HS-27A (cell line): ENCODE data around the gene IQCE.
"Not testable (repeated sequence)": the region's sequence is repeated elsewhere in the genome, so short reads cannot be mapped to it uniquely, and the experiment has no call there.

ENCODE experiments used
- DNase-seq: peaks from one replicate; pipeline ENCODE4 v3.0.0-alpha.2; 2012; ENCODE audit warnings: low read depth, missing footprints

IQCE gene

DNA sequence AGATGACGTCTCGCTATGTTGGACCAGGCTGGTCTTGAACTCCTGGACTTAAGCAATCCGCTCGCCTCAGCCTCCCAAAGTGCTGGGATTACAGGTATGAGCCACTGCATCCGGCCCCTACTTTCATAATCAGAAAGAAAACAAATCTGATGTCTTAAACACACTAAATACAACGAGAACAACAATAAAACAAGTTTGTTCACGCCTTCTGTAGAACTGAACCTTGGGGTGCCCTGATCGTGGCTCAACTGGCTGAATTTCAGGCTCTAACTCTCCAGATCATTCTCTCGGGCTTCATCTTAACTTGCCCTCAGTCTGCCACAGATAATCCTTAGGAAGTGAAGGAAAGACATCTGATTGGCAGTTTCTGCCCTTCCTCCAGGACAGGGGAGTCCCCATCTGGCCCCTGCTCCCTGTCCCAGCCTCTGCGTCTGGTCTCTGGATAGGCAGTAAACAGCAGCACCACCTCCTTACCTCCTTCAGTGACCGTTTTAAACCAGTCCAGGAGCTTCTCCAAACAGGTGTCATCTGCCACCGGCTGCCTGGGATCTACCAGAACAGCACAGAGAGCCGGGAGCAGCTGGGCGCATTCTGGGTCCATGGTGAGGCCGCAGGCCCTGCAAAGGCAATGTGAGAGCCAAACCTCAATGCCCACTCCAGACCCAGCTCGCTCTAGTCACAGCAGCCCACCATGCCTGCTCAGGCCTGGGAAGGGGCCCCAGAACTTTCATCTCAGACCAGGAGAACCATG, 4.8 kb upstream of the IQCE start:
- DNase-seq, result no peak

DNA sequence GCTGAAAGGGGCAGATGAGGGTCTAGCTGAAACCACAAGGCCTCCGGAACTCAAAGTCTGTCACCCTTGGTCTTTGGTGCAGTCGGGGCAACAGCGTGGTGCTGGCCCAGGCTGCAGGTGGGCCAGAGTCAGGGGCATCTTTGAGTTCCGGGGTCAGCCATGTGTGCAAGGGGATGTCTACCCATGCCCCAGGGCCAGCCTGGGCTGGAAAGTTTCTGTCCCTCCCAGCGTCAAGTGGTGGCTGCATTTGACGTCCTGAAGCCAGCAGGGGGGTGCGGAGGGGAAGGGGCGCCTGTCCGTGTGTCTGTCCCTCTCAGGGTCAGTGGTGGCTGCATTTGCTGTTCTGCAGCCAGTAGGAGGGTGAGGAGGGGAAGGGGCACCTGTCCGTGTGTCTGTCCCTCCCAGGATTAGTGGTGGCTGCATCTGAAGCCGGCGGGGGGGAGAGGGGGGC, 4.1 kb upstream of the IQCE start:
- DNase-seq, result no peak

DNA sequence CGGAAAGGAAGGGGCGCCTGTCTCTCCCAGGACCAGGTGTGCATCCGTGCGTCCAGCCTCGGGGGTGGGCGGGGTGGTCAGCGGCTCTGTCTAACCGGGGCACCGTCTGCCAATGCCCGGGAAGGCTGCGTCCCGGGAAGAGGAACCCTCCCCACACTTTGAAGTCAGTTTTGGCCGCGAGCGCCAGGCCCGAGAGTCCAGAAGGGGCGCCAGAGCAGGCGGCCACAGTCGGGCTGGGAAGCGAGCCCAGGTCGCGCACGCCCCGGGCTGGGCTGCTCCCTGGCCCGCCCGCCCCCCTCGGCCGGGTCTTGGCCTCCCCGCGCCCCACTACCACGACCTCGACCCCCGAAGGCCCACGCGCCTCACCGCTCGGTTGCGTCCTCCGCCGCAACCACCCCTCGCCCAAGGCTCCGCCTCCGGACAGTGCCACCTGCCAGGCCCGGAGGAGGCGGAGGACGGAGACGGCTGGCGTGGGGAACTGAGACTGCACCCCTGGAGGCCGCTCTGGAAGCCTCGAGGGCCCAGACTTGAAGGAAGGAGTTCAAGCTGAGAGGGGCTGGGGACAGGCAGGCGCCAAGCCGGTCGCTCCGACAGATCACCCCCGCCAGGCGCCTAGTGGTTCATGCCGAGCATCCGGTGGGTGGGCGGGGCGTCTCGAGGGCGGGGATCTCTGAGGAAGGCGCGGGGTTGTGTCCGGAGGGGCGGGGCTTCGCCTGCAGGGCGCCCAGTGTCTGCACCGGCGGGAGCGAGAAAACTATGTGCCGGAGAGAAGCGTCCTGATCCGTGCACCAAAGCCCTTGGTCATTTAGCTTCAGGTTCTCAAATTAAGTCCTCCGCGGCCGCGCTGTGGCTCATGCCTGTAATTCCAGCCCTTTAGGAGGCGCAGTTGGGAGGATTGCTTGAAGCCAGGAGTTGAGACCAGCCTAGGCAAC, 3.4 kb upstream of the IQCE start, which contains the start of gene BRAT1:
BRAT1 (minus strand) TSS at position 404 of the 932 bp plus-strand sequence. CDS start 1,093 bp downstream, outside the sequence.
- peak; percentile 70 for DNase-seq

DNA sequence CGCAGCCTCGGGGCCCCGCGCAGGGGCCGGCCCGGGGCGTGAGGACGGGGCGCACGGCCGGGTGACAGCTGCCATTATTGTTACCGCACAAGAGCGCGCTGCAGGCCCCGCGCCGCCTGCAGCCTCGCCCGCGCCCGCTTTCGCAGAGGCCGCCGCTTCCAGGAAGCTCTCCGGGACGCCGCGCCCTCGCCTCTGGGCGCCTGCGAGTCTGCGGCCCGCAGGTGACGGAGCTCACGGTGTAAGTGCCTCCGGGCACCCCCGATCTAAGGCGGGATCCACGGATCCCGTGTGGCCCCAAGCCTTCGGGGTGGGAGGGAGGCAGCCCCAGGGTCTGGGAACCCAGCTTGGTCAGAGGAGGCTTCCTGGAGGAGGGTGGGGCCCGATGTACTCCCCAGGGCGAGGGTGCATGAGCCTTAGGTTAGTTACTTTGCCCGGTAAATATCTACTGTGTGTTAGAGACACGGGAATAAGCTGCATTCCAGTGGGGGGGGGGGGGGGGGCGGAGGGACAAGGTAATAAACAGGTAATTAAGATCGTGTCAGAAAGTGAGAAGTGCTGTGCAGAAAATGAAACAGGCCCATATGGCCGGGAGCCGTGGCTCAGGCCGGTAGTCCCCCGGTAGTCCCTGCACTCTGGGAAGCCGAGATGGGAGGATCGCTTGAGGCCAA, 638 bp downstream of the IQCE start:
- no peak for DNase-seq

DNA sequence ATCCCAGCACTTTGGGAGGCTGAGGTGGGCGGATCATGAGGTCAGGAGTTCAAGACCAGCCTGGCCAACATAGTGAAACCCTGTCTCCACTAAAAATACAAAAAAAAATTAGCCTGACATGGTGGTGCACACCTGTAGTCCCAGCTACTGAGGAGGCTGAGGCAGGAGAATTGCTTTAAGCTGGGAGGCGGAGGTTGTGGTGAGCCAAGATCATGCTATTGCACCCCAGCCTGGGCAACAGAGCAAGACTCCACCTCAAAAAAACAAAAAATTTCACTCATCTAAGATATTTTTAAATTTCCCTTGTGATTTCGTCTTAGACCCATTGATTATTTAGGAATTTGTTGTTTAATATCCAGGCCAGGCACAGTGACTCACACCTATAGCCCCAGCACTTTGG, 5.2 kb downstream of the IQCE start:
- DNase-seq, result not testable (repeated sequence)

DNA sequence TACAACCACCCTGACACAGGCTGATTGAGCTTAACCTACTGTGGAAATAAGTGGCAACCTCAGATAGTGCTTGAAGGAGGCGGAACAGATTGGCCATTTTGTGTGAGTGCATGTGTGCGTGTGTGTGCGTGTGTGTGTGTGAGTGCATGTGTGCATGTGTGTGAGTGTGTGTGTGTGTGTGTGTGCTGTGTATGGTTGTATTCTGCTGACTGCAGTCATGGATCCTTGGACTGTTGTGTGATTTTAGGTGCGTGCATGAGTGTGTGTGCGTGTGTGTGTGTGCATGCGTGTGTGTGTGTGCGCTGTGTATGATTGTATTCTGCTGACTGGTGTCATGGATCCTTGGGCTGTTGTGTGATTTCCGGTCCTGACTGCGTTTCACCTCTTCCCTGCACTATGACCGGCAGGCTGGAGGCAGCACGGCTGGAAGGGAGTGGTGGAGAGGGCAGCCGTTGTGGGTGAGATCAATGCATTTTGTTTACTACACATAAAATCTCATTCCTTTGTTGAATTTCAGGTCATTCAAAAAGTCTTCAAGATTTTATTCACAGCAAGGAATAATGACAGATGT, 6.3 kb downstream of the IQCE start:
- no peak for DNase-seq

DNA sequence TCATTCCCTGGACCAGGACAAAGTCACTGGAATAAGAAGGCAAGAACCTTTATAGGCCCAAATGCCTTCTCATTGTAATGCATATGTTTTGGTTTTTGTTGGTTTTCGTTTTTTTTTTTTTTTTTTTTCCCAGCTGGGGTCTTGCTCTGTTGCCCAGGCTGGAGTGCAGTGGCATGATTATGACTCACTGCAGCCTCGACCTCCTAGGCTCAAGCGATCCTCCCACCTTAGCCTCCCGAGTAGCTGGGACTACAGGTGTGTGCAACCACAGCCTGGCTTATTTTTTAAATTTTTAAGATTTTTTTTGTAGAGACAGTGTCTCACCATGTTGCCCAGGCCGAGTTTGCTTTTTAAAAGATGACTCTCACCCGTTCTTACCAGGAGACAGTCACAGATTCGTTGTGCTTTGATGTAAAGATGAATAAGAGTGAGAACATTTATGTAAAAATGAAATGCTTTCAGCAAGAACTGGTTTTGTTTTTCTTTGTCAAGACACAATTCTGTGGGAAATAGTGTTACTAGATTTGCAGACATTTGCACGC, 7.6 kb downstream of the IQCE start:
- DNase-seq, result no peak

DNA sequence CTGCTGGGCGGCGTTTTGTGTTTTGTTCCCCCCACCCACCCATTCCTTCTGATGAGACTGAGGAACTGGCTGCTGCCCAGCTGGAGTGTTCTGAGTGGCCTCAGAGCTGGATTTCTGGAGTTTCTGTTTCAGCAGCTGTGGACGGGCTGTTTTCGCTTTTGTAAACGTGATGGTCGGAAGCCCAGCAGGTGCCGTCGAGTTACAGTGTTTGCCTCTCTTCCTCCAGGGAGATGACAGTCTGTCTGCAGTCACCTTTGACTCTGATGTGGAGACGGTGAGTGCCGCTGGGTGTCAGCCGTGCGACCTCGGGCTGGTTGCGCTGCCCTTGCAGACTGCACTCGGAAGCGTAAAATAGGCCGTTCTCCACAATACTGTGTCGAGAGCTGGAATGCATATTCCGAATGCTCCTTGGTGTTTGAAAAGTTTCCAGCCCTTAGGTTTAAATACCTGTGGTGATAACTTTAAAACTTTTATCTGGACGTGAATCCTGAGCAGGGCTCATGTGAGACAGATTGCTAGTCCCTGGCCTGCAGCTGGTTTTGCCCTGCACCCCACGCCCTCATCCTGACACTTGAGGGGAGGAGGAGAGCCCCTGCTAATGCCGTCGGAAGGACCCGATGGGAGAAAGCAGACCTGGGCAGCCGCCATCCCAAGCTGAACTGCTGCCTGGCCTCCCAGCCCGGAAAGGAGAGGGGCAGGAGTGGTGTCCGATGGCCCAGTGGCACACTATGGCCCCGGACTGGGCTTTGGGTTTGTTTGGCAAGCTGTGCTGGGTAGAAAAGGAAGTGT, 8.3 kb downstream of the IQCE start:
- DNase-seq, result no peak

DNA sequence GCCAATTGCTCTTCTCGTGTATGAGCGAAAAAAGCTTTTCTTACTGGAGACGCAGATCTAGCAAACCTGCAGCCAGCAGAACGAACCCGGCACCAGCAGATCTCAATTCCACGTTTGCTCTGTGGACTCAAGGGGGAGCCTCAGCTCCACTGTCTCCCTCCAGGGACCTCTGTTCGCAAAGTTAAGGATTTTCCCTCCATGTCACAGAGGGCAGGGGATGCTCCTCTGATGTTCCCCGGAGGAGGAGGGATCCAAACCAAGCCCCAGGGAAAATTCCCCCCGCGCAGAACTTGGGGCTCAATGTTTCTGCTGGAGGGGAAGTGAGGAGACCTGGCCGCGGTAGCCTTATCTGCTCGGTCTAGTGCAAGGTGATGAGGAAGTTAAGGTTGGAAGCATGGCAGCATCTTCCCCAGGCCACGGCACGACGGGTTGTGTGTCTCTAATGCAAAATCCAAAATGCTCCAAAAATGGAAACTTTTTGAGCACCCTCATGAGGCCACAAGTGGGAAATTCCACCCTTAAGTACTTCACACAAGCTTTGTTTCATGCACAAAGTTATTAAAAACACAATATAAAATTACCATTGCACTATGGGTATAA, 9.0 kb downstream of the IQCE start:
- DNase-seq, result no peak

DNA sequence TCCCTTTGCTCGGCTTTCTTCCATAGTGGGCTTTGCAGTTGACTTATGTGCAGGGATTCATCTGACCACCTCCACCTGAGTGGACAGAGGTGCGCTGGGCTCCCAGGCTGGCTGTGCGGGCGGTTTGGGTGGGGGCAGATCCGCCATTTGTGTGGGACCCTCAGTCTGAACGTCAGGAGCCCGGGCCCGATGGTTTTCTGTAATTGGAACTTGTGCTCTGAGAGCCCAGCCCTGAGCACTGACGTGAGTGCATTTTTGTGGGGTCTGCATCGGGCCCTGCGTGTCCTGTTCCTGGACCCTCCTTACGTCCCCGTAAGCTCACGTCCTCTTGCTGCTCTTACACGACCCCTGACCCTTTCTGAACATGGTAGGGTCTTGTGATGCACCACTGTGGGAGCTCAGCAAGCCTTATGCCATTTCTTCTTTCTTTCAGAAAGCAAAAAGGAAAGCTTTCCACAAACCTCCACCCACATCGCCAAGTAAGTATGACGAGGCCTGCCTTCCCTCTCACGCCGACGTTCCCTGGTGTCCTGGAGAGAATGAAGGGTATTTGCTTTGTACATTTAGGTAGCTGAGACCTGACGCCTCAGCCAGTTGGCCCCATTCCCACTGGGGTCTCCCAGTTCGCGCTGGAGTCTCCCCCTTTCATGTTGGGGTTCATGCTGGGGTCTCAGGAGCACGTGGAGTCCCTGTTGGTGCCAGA, 9.9 kb downstream of the IQCE start:
- DNase-seq, result no peak

DNA sequence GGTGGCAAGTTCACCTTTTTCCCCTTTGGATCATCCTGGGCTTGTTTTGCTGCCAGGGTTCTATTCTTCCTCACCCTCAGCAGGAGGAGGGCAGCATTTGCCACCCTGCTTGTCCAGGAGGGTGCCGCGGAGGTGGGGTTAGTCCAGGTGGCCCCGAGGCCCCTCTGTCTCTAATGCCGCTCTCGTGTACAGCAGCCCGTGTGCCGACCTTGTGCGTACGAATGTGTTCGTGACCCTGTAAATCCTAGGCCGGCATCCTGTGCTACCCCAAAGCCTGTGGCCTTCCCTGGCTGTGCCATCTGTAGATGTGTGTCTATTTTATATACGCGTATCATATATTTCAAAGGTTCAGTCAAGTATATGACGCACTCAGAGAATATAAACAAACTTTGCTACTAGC, 10.6 kb downstream of the IQCE start:
- no peak for DNase-seq

DNA sequence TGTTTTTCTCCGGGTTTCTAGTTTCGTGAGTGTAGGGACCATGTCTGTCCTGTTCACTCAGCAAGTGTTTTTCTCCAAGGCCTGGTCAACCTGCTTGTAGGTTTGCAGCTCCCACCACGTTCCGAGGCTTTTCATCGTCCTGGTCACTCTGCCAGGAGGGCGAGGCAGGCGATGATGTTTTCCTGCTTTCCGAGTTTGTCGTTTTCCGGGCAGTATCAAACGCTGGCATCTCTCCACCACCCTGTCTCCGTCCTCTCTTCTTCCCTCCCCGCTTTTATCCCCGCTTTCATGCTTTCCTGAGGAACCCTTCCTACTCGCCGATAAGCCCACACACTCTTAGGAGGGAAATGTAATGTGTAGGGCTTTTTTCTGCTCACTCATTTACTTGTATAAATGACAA, 11.2 kb downstream of the IQCE start:
- DNase-seq, result no peak

DNA sequence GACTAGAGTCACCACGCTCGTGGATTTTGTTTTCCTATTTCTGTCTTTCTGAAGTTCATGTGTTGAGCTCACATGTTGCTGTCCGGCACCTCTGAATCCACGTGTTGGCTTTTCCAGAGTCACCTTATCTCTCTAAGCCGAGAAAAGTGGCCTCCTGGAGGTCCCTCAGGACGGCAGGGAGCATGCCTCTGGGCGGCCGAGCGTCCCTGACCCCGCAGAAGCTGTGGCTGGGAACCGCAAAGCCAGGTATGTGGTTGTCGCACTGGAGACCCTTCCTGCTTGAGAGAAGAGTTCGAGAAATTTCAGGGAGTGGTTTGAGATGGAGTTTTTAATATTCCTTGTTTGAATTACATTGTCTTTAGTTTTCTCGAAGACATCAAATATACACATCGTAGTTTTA, 12.6 kb downstream of the IQCE start:
- DNase-seq, result no peak

DNA sequence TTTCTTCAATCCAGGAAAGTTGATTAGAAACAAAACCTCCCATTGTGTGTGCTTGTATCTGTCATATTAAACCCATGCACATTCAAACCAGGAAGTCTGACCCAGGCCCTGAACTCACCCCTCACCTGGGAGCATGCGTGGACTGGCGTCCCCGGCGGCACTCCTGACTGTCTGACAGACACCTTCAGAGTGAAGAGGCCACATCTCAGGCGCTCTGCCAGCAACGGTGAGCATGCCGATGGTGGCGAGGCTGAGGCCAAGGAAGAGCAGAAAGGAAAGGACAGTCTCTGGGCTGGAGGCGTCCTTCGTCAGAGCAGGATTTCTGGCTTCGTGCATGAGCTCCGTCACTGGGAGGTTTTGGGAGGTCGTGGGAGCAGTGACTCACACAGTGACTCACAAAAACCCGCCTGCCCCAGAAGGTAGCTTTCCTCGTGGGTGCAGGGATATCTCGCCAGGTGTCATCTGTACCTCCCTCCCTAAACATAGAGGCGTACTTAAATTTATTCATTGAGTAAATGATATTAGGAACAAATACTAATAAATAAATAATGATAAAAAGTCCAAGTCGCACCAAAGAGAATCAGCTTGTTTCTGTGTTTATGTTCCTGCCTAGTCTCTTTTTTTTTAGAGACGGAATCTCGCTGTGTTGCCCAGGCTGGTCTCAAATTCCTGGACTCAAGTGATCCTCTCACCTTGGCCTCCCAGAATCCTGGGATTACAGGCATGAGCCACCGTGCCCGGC, 13.5 kb downstream of the IQCE start:
- DNase-seq, result no peak

DNA sequence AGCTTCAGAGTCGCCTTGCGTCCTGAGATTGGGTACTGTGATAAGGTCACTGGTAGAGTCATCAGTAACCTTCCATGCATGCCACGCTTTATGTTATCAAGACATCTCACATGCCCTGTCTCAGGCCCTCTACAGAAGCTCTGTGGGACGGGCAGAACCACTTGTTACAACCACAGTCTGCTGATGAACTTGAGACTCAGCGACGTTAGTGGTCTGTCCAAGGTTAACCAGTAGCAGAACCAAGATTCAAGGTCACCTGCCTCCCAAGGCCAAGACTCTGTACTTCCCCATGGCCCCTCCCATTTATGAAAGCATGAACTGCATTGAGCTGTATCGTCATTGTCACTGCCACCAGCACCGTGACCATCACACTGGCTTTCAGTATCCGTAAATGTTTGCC, 15.0 kb downstream of the IQCE start:
- DNase-seq, result no peak

DNA sequence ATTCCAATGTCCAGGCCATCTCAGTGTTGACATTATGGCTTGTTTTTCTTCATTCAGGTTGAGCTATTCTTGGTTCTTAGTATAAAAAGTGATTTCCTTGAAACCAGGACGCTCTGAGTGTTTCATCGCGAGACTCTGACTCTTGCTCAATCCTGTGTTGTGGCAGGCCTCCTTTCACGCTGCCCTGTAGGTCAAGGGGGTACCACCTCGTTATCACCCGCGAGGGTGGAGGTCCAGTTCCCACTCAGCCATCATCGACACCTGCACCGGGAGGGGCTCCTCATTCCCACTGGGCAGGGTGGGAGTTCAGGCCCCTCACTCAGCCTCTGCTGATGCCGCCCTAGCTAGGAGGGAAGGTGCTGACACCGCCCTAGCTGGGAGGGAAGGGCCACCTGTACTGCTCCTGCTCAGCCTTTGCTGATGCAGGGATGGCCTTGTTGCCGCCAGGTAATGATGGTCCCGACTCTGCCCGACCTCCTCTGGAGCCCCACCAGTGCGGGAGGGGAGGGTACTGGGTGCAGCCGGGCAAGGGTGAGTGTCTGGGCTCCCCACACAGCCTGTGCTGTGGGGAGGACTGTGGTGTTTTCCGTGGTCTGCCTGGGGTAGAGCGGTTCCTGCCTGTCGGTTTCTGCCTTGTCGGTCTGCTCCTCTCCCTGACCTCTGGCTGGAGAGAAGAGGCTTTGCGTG, 16.4 kb downstream of the IQCE start:
- no peak for DNase-seq

DNA sequence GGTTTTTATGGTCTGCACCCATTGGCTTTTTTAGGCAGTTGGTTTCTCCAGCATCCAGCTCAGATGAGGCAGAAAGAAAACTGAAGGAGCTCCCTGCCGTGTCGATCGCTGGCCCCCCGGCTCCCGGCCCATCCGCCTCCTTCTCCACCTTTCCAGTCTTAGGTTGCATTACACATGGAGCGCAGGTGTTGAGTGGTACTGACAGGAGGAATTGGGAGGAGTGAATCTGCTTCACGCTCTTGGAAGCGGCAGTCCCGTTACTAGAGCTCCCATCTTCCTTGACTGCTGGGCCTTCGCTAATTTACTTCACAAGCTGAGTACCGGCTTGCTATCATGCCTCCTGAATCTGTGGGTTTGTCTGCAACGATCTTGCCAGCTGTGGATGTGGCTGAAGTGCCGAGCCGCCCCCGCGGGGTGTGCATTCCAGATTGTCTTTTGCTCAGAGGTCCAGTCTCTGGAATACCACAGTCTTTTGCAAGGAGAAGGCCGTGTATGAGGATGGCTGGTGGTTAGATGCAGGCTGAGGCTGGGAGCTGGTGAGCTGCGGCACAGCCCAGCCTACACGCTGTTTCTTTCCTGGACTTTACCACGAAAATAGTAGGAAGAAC, 17.1 kb downstream of the IQCE start:
- no peak for DNase-seq
